HCT116 (cell line): ENCODE measurements around the gene CFAP58.

ENCODE experiments used
- CEBPB ChIP-seq: IDR thresholded peaks from 2 replicates; pipeline ENCODE4 v1.6.1; 2012; ENCODE audit warnings: low read depth
- CTCF ChIP-seq, 3 experiments: fragments of 200-600 bp in 1 of 3; sonication (generic) in 1 of 3; IDR thresholded peaks in 2 of 3; conservative IDR thresholded peaks in 1 of 3; 2 replicates each; pipeline ENCODE4 v1.5.1; 2012 to 2017; ENCODE audit warnings: low read depth in 2 of 3, low read length in 2 of 3, antibody characterized with exemption in 1 of 3, borderline replicate concordance in 1 of 3, control low read depth in 1 of 3, mild to moderate bottlenecking in 1 of 3, mixed read lengths in 1 of 3, mixed run types in 1 of 3, moderate library complexity in 1 of 3; ENCODE audit not compliant: insufficient read depth in 1 of 3
- POLR2AphosphoS5 ChIP-seq: IDR thresholded peaks from 2 replicates; pipeline ENCODE4 v1.6.1; 2011; ENCODE audit warnings: mild to moderate bottlenecking, low read depth, low read length, moderate library complexity
- YY1 ChIP-seq: IDR thresholded peaks from 2 replicates; pipeline ENCODE4 v1.6.1; 2011; ENCODE audit warnings: low read length, low read depth, moderate library complexity, mild to moderate bottlenecking; ENCODE audit not compliant: insufficient replicate concordance; ENCODE audit errors: extremely low read depth

- TF ChIP-seq CTCF (IDR thresholded peaks at IDR 0.05 in 2 of 3, conservative IDR thresholded peaks at IDR 0.05 in 1 of 3; ENCODE audit: borderline replicate concordance in 1 of 3, insufficient read depth in 1 of 3, low read depth in 2 of 3, low read length in 2 of 3) (no peak), POLR2AphosphoS5 (no peak), CEBPB (no peak), YY1 (no peak)
These were observed 80.0 kb downstream of the CFAP58 start for GRCh38 chr10:104433669-104434068.
